Suppressor macrophage treated with lipopolysaccharide for 1 hour (primary cell): ENCODE measurements around the gene SP5.
"Not testable (repeated sequence)": the region's sequence is repeated elsewhere in the genome, so short reads cannot be mapped to it uniquely, and the experiment has no call there.

Experiments
- DNase-seq, 3 donors: peaks; one replicate each; pipeline ENCODE4 v3.0.0-alpha.2; 2020 to 2022

The SP5 gene

DNA sequence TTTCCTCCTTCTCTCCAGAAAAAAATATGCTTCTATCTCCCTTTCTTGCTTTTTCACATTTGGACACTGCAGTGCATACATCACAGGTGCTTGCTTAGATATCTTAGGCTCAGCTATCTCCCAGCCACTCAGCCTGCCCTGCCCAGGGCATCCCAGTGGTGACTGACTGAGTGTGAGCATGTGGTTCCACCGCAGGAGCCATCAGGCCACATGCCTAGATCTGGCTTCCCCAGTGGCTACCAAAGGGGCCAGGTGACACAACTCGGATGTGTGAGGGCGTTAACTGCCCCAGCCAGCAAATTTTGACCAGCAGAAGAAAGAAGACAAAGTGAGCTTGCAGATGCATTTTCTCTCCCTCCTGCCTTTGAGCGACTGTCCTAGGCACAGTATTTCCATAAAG is 25.5 kb downstream of the SP5 start:
- no peak for DNase-seq

DNA sequence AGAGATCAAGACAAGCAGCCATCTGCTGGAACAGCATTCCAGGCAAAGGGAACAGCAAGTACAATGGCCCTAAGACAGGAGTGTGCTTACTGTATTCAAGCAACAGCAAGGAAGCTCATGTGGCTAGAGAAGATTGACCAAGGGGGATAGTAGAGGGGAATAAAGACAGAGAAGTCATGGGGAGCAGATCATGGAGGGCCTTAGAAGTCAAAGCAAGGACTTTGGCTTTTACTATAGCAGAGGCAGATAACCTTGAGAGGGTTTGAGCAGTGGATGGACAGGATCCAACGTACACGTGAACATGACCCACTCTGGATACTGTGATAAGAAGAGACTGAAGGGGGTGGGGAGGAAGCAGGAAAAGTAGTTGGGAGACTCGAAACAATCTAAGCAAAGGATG is 26.9 kb downstream of the SP5 start:
- DNase-seq: no peak

- no peak for DNase-seq
These were observed 27.9 kb downstream of the SP5 start for GRCh38 chr2:170742896-170743529.

DNA sequence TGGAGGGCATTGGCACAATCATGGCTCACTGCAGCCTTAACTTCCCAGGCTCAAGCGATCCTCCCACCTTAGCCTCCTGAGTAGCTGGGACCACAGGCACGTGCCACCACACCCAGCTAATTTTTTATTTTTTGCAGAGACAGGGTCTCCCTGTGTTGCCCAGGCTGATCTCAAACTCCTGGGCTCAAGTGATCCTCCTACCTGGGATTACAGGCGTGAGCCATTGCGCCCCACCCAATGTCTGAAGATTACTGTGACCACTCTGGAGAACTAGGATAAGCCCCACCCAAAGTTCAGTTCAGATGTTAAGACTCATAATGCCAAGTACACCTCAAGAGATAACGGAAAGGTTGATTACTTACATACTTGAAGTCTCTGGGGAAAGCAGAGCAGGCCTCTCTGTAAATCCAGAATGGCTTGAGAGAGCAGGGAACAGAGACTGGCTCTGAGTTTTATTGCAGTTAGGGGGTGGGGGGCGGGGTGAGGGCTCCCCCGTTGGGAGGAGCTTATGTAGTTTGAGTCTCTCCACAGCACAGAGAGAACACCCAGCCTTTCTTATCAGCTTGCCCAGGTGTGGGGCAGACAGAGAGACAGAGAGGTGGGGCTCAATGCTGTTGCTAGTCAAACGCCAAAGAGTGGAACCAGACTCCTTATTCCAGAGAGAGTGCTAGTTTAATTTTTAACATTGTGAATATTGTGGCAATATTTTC is 28.5 kb downstream of the SP5 start:
- DNase-seq: no peak

DNA sequence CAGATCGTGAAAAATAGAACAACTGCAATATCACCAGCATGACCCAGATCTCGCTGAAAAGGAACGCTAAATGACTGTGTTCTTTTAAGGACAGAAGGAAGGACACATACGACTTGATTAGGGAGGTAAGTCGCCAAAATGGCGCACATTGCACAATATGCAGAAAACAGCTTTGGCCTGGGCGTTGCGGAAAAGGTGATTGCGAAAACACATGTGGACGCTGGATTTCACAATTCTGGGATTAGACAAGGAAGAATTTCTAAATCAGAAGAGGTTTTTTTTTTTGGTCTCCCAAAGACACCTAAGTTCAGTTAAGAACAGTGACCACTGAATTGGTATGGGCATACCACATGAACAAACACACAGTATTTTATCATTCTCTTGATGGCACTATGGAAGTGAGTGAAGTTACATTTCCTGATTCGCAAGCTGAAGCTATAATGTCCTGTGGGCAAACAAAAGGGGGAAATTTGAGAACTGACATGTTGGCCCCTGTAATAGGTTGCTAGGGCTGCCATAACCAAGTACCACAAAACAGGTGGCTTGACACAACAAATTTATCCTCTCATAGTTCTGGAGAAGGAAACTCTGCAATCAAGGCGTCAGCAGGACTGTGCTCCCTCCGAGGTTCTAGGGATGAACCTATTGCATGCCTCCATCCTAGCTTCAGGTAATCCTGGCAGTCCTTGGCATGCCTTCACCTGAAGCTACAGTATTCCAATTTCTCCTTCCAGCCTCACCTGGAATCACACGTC is 29.3 kb downstream of the SP5 start:
- DNase-seq: peak; percentile 58 to 77 (median 65)

DNA sequence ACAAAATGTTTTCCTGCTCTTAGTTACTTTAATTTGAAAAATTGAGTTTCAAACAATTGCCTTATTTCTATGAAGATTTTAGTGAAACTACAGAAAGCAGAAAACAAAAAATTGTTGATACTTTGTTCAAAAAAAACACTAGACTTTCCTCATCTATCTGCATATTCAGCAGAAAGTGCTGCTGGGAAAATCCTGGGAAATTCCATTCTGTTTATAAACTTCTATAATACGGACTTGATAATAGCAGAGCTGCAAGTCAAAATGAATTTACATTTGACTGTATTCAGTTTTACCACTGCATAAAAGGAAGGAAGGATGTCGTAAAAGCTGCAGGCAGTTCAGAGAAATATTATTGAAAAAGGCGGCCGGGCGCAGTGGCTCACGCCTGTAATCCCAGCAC is 30.2 kb downstream of the SP5 start:
- DNase-seq: peak; percentile 55 to 90 (median 83)

DNA sequence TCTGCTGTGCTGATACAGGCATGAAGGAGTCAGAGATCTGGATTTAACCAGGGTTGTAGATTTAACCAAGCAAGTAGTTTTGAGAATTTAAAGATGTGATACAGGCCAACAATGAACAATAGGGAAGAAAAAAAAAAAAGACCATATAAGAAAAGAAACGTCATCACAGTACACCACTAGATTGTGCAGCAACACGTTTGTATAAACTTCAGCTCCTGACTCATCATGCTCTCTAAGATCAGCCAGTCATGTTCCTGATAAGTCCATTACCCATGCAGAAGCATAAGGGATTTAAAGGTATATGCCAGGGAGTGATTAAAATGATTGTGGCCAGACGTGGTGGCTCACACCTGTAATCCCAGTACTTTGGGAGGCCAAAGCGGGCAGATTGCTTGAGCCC is 32.8 kb downstream of the SP5 start:
- DNase-seq: peak in 2 of 3 donors; percentile 41 to 58

GRCh38 chr2:170751555-170751954 is 36.4 kb downstream of the SP5 start:
- DNase-seq: not testable (repeated sequence)

GRCh38 chr2:170761572-170761971 is 46.4 kb downstream of the SP5 start:
- no peak for DNase-seq

DNA sequence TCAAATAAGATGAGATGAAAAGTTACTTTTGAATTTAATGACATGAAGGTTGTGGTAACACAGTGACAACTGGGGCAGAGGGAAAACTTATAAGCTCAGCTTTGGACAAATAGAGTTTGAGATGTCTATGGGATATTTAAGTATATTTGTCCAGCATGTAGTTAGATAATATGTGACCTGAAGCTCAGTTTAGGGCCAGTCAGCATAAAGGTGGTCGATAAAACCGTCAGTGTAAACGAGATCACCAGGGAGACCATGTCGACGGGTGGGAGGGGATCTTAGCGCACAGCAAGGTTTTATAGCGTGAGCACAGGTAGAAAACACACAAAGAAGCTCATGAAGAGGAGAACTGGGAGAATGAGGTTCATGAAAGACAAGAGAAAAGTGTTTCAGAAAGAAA is 47.6 kb downstream of the SP5 start:
- no peak for DNase-seq

GRCh38 chr2:170763232-170763631 is 48.1 kb downstream of the SP5 start:
- DNase-seq: no peak

DNA sequence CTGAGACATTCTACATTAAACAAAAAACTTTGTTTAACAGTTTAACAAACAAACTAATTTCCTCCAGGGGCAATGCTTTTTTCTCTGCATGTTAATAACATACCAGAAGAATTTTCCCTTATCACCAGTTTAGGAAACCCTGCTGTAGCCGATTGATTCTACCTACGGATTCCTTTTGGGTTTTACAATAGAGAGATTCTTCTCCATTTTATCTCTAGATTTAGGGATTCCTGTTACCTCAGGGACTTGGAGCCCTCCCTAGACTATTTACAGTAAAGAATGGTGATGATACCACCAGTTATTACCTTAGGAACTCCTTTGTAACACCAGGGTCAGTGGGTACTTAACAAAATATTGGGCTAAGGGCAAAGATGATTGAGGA is 49.7 kb downstream of the SP5 start:
- no peak for DNase-seq

- no peak for DNase-seq
These were observed 51.6 kb downstream of the SP5 start for GRCh38 chr2:170766693-170767092.
